Left lung (tissue), 10 donors: ENCODE measurements around the gene CCBE1. TPM values are rescaled to one million over a fixed set of nuclear protein-coding genes. Genes with fewer than 3 reads are reported as not detected.
A peak's percentile ranks its signal among the peaks of the same experiment; 100 is the strongest.

Source experiments
- ATAC-seq: fragments of 200-7000 bp; cut with Tn5 transposase; one replicate; pipeline ENCODE4 v1.9.1; 2020; ENCODE audit warnings: moderate library complexity
- DNase-seq, 4 donors: peaks; one replicate each; pipeline ENCODE4 v3.0.0-alpha.2; 2013 to 2020
- H3K27ac ChIP-seq, 2 donors: fragments of 200-600 bp; sonication (generic) in 1 of 2; one replicate each; pipeline versions ENCODE4 v1.5.0 to v1.8.0; 2020 to 2021
- H3K27me3 ChIP-seq, 2 donors: fragments of 200-600 bp; sonication (generic) in 1 of 2; one replicate each; pipeline versions ENCODE4 v1.5.0 to v1.8.0; 2020 to 2021
- H3K36me3 ChIP-seq, 2 donors: fragments of 200-600 bp; sonication (generic) in 1 of 2; one replicate each; pipeline versions ENCODE4 v1.5.0 to v1.8.0; 2020 to 2021
- H3K4me1 ChIP-seq, 2 donors: fragments of 200-600 bp; one replicate each; pipeline ENCODE4 v1.8.0; 2021
- H3K4me3 ChIP-seq, 2 donors: fragments of 200-600 bp; sonication (generic) in 1 of 2; one replicate each; pipeline versions ENCODE4 v1.5.0 to v1.8.0; 2020 to 2021; ENCODE audit warnings: mild to moderate bottlenecking in 1 of 2
- H3K9me3 ChIP-seq, 2 donors: fragments of 200-600 bp; sonication (generic) in 1 of 2; one replicate each; pipeline versions ENCODE4 v1.5.0 to v1.8.0; 2020 to 2021
- intact Hi-C, 2 donors: fragments of 100-400 bp; cut with DNase I; formaldehyde crosslinking; loops; one replicate each; pipeline versions ENCODE4 v1.11.2 to v1.14.2; 2022
- polyA plus RNA-seq, 6 donors: library from polyadenylated mRNA; unstranded; fragments of 120-200 nt; gene quantifications; one replicate each; pipeline ENCODE4 v1.2.1, GENCODE V29; 2013; ENCODE audit not compliant: insufficient read length in 6 of 6
- total RNA-seq, 2 donors: library from RNA; stranded (reverse); fragmentation: NEBNext Ultra II Directional; extraction: Animal tissue kit (Norgen Biotek cat#: 25700); gene quantifications; one replicate each; pipeline ENCODE4 v1.2.1, GENCODE V29; 2021
- TF ChIP-seq, protein P1 (sequence below), 2 donors: fragments of 200-600 bp; sonication (generic) in 1 of 2; IDR thresholded peaks; one replicate each; pipeline versions ENCODE4 v1.5.0 to v1.8.0; 2021; ENCODE audit warnings: antibody characterized with exemption in 2 of 2
- donor health status: DM: no; HTN: yes; CAD: no.
- donor health status: DM: no; HTN: no; CAD: no.

Gene CCBE1
- total and polyA plus RNA-seq, 8 donors: 16.0 to 96.5 (median 84.1) TPM

DNA sequence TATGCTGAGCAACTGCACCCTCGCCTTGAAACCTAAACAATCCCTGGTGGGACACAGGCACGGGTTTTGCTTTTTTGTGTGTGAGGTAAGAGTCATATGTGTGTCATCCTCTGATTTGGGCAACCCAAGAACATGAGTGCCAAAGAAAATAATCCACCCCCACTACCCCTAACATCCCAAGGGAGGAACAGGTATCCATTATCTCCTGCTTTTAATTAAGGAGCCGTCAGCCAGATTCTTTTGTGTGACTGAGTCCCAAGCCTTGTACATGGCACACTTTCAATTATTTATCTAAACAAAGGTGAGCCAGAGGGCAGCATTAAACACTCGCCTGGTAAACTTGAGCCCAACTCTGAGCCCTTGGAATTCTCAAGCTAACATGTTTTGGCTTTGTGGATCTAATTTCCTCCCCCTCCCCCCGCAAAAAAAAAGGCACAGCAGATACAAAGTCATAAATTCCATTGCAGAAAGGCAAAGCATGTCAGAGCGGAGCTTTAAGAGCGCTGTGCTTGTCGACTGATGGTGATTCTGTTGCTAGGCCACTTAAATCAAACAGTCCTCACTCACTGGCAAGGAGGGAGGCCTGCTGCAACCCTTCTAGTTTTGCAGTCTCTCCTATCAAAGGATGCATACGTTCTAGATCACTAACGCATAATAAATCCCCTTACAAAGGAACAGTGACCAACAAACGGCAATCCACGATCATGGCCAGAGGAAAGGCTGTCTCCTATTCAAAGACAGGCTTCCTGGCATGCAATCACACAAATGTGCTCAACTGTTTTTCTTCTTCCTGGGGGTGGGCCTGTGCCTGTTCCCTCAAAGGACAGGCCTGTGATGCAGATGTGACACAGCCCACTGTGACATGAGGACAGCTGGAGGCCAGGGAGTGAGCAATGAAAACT is 194.7 kb downstream of the CCBE1 start:
- Histone ChIP-seq H3K36me3 (no peaks in the 10 kb centered on the region), H3K4me3 (no peak overlapping the region), H3K4me1 (peaks cover 0 to 4% of the 10 kb centered on the region in 2 donors), H3K27ac (peak overlapping the region; percentile 4 to 54), H3K9me3 (peaks cover 0 to 3% of the 10 kb centered on the region in 2 donors), H3K27me3 (no peaks in the 10 kb centered on the region)
- DNase-seq (peak in 3 of 4 donors; percentile 43 to 98 (median 98)), ATAC-seq (peak; percentile 88)
- TF ChIP-seq, protein P1, sequence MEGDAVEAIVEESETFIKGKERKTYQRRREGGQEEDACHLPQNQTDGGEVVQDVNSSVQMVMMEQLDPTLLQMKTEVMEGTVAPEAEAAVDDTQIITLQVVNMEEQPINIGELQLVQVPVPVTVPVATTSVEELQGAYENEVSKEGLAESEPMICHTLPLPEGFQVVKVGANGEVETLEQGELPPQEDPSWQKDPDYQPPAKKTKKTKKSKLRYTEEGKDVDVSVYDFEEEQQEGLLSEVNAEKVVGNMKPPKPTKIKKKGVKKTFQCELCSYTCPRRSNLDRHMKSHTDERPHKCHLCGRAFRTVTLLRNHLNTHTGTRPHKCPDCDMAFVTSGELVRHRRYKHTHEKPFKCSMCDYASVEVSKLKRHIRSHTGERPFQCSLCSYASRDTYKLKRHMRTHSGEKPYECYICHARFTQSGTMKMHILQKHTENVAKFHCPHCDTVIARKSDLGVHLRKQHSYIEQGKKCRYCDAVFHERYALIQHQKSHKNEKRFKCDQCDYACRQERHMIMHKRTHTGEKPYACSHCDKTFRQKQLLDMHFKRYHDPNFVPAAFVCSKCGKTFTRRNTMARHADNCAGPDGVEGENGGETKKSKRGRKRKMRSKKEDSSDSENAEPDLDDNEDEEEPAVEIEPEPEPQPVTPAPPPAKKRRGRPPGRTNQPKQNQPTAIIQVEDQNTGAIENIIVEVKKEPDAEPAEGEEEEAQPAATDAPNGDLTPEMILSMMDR (IDR thresholded peaks at IDR 0.05): no peak
- intact Hi-C loops: no loop called here

DNA sequence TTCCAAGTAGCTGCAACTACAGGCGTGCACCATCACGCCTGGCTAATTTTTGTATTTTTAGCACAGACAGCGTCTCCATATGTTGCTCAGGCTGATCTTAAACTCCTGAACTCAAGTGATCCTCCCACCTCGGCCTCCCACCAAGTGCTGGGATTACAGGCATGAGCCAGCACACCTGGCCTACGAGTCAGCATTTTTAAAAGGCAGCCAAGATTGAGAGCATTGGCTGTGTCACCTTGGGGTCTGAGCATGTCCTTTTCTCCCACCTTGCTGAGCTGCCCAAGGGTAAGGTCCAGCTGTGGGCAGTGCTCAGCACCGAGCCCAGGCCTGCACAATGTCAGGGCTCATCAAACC is 195.3 kb downstream of the CCBE1 start:
- peaks cover 0 to 4% of the 10 kb centered on the region in 2 donors for H3K4me1 ChIP-seq
- H3K27me3 ChIP-seq: no peaks in the 10 kb centered on the region
- TF ChIP-seq, protein P1 (IDR thresholded peaks at IDR 0.05): no peak
- H3K9me3 ChIP-seq: peaks cover 0 to 3% of the 10 kb centered on the region in 2 donors
- intact Hi-C loops: no loop called here
- peak overlapping the region; percentile 4 to 54 for H3K27ac ChIP-seq
- ATAC-seq (no peak), DNase-seq (no peak)
- no peak overlapping the region for H3K4me3 ChIP-seq
- no peaks in the 10 kb centered on the region for H3K36me3 ChIP-seq

DNA sequence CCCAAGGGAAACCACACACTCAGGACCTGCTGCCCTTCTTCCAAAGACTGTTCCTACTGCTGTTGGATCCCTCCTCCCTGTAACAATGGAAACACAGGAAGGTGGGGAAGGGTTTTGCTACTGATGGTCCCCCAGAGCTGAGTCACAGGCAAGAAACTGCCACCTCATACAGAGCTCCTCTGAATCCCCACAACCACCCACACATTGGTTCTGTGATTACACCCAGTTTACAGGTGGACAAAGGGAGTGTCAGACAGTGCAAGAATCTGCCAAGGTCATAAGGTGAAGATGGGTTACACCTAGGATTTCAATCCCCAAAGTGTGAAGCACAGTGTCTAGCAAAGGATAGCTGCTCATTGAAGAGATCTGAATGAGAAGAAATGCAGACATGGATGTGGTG is 196.5 kb downstream of the CCBE1 start:
- intact Hi-C loops: no loop called here
- no peaks in the 10 kb centered on the region for H3K36me3 ChIP-seq
- TF ChIP-seq, protein P1 (IDR thresholded peaks at IDR 0.05): no peak
- ATAC-seq: no peak
- no peak overlapping the region for H3K4me3 ChIP-seq
- peaks cover 0 to 4% of the 10 kb centered on the region in 2 donors for H3K4me1 ChIP-seq
- H3K9me3 ChIP-seq: peaks cover 0 to 3% of the 10 kb centered on the region in 2 donors
- no peaks in the 10 kb centered on the region for H3K27me3 ChIP-seq
- no peak for DNase-seq
- no peak overlapping the region for H3K27ac ChIP-seq

DNA sequence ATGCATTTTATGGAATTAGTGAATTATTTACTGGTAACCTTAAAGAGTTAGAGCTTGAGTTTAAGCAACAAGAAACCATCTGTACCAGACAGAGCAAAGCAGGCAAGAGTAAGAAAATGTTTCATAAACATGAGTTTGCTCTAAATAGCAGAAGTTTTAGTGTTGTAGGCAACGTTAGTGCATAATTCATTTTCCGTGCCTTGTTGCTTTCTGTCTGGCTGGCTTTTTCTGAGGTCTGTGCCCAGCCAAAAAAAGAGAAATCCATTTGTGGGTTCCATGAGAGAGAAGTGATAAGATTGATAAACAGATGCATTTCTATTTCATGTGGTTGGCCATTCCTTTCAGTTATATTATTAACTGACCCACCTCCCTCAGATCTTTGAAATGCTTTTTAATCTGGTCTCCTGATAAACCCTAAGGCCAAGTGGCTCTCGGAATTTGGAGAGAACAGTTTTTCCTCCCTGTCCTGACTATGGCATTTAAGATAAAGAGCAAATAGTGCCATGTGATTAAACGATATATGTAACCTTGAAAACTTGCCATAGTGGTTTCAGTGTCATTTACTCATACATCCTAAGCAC is 198.6 kb downstream of the CCBE1 start:
- Histone ChIP-seq H3K36me3 (no peaks in the 10 kb centered on the region), H3K27me3 (no peaks in the 10 kb centered on the region), H3K27ac (no peak overlapping the region), H3K9me3 (peaks cover 0 to 3% of the 10 kb centered on the region in 2 donors), H3K4me3 (no peak overlapping the region), H3K4me1 (peaks cover 0 to 4% of the 10 kb centered on the region in 2 donors)
- TF ChIP-seq, protein P1 (IDR thresholded peaks at IDR 0.05): no peak
- intact Hi-C loops: no loop called here
- DNase-seq (no peak), ATAC-seq (no peak)

DNA sequence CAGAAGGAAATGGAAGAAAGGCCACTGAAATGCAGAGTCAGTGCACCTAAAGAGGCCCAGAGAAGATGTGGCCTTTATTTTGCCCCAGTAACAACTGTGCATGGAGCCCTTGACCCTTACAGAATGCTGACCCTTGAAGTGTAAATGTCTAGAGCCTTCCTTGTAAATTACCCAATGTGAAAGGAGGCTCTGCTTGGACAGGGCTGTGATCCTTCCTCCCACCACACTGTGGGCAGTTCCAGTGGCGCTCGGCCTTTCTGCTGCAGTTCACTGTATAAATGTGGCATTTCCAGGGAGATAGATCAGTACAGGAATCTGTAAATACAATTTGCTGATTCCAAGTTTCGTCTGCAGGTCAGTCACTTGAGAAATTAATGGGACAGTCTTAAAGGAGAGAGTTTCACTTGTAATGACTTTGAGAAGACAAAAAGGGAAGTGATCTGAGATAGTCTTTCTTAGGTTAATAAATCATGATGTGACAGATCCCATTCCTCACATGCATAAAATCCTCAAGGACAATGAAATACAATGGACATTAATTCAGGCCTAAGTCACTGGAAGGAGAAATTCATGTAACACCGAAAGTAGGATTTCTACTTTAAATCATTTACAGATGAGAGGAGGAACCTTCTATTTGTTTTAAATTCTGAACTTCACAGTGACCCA is 204.3 kb downstream of the CCBE1 start:
- ATAC-seq (no peak), DNase-seq (no peak)
- intact Hi-C loops: no loop called here
- TF ChIP-seq, protein P1 (IDR thresholded peaks at IDR 0.05): no peak
- no peaks in the 10 kb centered on the region for H3K9me3 ChIP-seq
- no peak overlapping the region for H3K4me3 ChIP-seq
- H3K4me1 ChIP-seq: no peaks in the 10 kb centered on the region
- no peak overlapping the region for H3K27ac ChIP-seq
- H3K27me3 ChIP-seq: no peaks in the 10 kb centered on the region
- H3K36me3 ChIP-seq: no peaks in the 10 kb centered on the region
